ENCODE measurements around the gene MID1.

DNA sequence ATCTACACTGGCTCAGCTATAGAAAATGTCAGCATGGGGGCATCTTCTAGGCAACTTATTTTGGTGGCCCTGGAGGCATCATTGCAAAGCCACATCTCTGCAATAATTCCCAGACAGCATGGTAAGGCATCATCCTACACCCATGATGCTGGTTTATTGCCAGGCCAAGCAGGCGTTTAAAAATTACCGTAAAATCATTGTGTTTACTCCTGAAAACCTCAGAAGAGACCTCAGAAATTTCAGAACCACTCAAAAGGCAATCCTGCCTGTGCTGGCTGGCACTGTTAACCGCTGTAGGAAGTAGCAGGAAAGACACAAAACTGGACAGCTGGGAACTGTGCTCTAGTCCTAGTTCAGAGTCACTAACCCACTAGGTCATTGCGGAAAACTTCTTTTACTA, 63.2 kb downstream of the MID1 start:
- no peak for TF ChIP-seq POLR2A (IDR thresholded peaks at IDR 0.05)
- TF ChIP-seq, protein P1, sequence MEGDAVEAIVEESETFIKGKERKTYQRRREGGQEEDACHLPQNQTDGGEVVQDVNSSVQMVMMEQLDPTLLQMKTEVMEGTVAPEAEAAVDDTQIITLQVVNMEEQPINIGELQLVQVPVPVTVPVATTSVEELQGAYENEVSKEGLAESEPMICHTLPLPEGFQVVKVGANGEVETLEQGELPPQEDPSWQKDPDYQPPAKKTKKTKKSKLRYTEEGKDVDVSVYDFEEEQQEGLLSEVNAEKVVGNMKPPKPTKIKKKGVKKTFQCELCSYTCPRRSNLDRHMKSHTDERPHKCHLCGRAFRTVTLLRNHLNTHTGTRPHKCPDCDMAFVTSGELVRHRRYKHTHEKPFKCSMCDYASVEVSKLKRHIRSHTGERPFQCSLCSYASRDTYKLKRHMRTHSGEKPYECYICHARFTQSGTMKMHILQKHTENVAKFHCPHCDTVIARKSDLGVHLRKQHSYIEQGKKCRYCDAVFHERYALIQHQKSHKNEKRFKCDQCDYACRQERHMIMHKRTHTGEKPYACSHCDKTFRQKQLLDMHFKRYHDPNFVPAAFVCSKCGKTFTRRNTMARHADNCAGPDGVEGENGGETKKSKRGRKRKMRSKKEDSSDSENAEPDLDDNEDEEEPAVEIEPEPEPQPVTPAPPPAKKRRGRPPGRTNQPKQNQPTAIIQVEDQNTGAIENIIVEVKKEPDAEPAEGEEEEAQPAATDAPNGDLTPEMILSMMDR (IDR thresholded peaks at IDR 0.05 in 4 of 5, conservative IDR thresholded peaks at IDR 0.05 in 1 of 5), result no peak

All from gastrocnemius medialis (tissue), 4 donors.